IMR-90 (cell line): ENCODE data around the gene TBX10. TPM values are rescaled to one million over a fixed set of nuclear protein-coding genes. Genes with fewer than 3 reads are reported as not detected.

Experiments used
- ATAC-seq: fragments of 200-7000 bp; cut with Tn5 transposase; 2 replicates; pipeline ENCODE4 v1.9.1; 2020; ENCODE audit warnings: low read depth, mild to moderate bottlenecking, moderate library complexity
- BruUV-seq: library from RNA; stranded (reverse); fragments of 400-500 nt; replicated peaks from 2 replicates; lab custom pipeline; 2021; lab: Mats Ljungman, UMichigan
- CTCF ChIA-PET: fragments of 300-600 bp; formaldehyde crosslinking; extraction: SDS; loops from one replicate; lab custom pipeline; 2021; ENCODE audit warnings: antibody characterized with exemption; lab: Yijun Ruan, JAX
- POLR2A ChIA-PET: fragments of 300-600 bp; sonication (Branson Sonifier 250); formaldehyde crosslinking; loops from one replicate; lab custom pipeline; 2022; ENCODE audit warnings: antibody characterized with exemption; ENCODE audit not compliant: unreplicated experiment; lab: Charles Lee
- DNase-seq: peaks from one replicate; pipeline ENCODE4 v3.0.0; 2013
- H2AFZ ChIP-seq: replicated peaks from 2 replicates; pipeline ENCODE3; 2013; ENCODE audit warnings: low read length, mild to moderate bottlenecking; ENCODE audit not compliant: poor library complexity
- H2AK5ac ChIP-seq: 2 replicates; pipeline ENCODE4 v1.6.1; 2013; ENCODE audit warnings: low read depth, low read length, inconsistent platforms
- H2AK9ac ChIP-seq: replicated peaks from 2 replicates; pipeline ENCODE3; 2013; ENCODE audit warnings: mild to moderate bottlenecking, low read depth, low read length, moderate library complexity; ENCODE audit not compliant: poor library complexity
- H2BK120ac ChIP-seq: 2 replicates; pipeline ENCODE4 v1.6.1; 2013; ENCODE audit warnings: low read depth, low read length, inconsistent platforms
- H2BK15ac ChIP-seq: 3 replicates; pipeline ENCODE4 v1.6.1; 2013; ENCODE audit warnings: low read depth, low read length, inconsistent platforms
- H2BK20ac ChIP-seq: 2 replicates; pipeline ENCODE4 v1.6.1; 2013; ENCODE audit warnings: low read depth, mild to moderate bottlenecking, inconsistent platforms, low read length, moderate library complexity
- H2BK5ac ChIP-seq: 2 replicates; pipeline ENCODE4 v1.6.1; 2013; ENCODE audit warnings: mild to moderate bottlenecking, low read depth, low read length, inconsistent platforms; ENCODE audit not compliant: poor library complexity, severe bottlenecking
- H3K14ac ChIP-seq: replicated peaks from 2 replicates; pipeline ENCODE4 v1.6.1; 2013; ENCODE audit warnings: low read depth, low read length, inconsistent platforms
- H3K18ac ChIP-seq: 2 replicates; pipeline ENCODE4 v1.6.1; 2013; ENCODE audit warnings: low read depth, low read length, control low read depth
- H3K23ac ChIP-seq: 2 replicates; pipeline ENCODE4 v1.6.1; 2013; ENCODE audit warnings: low read depth, low read length, inconsistent platforms
- H3K27ac ChIP-seq: 2 replicates; pipeline ENCODE4 v1.5.1; 2013; ENCODE audit warnings: mild to moderate bottlenecking, control low read depth, low read length; ENCODE audit not compliant: insufficient read depth
- H3K27me3 ChIP-seq: 2 replicates; pipeline ENCODE4 v1.6.1; 2013; ENCODE audit warnings: low read length; ENCODE audit not compliant: control insufficient read depth, insufficient read depth
- H3K36me3 ChIP-seq: 2 replicates; pipeline ENCODE4 v1.6.1; 2013; ENCODE audit warnings: low read length, mixed read lengths; ENCODE audit not compliant: control insufficient read depth, insufficient read depth
- H3K4ac ChIP-seq: 2 replicates; pipeline ENCODE4 v1.6.1; 2013; ENCODE audit warnings: low read depth, low read length, inconsistent platforms
- H3K4me1 ChIP-seq: 2 replicates; pipeline ENCODE4 v1.6.1; 2013; ENCODE audit warnings: low read length, mixed read lengths; ENCODE audit not compliant: control insufficient read depth, insufficient read depth
- H3K4me2 ChIP-seq: 2 replicates; pipeline ENCODE4 v1.6.1; 2013; ENCODE audit warnings: low read depth, mild to moderate bottlenecking, control low read depth, low read length, moderate library complexity
- H3K4me3 ChIP-seq: 2 replicates; pipeline ENCODE4 v1.5.1; 2013; ENCODE audit warnings: low read depth, mild to moderate bottlenecking, control low read depth, low read length, moderate library complexity; ENCODE audit not compliant: insufficient read depth
- H3K56ac ChIP-seq: 2 replicates; pipeline ENCODE4 v1.6.1; 2013; ENCODE audit warnings: low read length, inconsistent platforms; ENCODE audit not compliant: insufficient read depth; ENCODE audit errors: extremely low read depth
- H3K79me1 ChIP-seq, 2 experiments: 2 replicates each; pipeline ENCODE4 v1.6.1; 2013; ENCODE audit warnings: low read length in 2 of 2, inconsistent platforms in 1 of 2, low read depth in 1 of 2
- H3K9ac ChIP-seq: 2 replicates; pipeline ENCODE4 v1.6.1; 2013; ENCODE audit warnings: low read depth, low read length, control low read depth
- H3K9me1 ChIP-seq: 2 replicates; pipeline ENCODE4 v1.6.1; 2013; ENCODE audit warnings: low read length, inconsistent platforms; ENCODE audit not compliant: insufficient read depth
- H3K9me3 ChIP-seq: 2 replicates; pipeline ENCODE4 v1.6.1; 2013; ENCODE audit warnings: low read length; ENCODE audit not compliant: control insufficient read depth, insufficient read depth
- H4K20me1 ChIP-seq: 2 replicates; pipeline ENCODE4 v1.6.1; 2013; ENCODE audit warnings: low read length, inconsistent platforms; ENCODE audit not compliant: insufficient read depth
- H4K5ac ChIP-seq: 2 replicates; pipeline ENCODE4 v1.6.1; 2013; ENCODE audit warnings: mild to moderate bottlenecking, low read depth, low read length, control low read depth
- H4K8ac ChIP-seq, 2 experiments: 2 replicates each; pipeline ENCODE4 v1.6.1; 2013; ENCODE audit warnings: low read depth in 2 of 2, low read length in 2 of 2, control low read depth in 1 of 2, inconsistent platforms in 1 of 2
- H4K91ac ChIP-seq: 2 replicates; pipeline ENCODE4 v1.6.1; 2013; ENCODE audit warnings: low read depth, low read length, inconsistent platforms; ENCODE audit not compliant: insufficient read depth
- CHD1 ChIP-seq: IDR thresholded peaks from 2 replicates; pipeline ENCODE4 v1.6.1; 2012; ENCODE audit warnings: low read depth, low read length, improper control_type of control experiment
- FOS ChIP-seq: fragments of 150-350 bp; IDR thresholded peaks from 2 replicates; pipeline ENCODE4 v1.6.1; 2016; ENCODE audit warnings: low read depth, low read length
- MAZ ChIP-seq: IDR thresholded peaks from 2 replicates; pipeline ENCODE4 v1.6.1; 2012; ENCODE audit warnings: low read depth, mild to moderate bottlenecking, low read length, improper control_type of control experiment, moderate library complexity, borderline replicate concordance
- MXI1 ChIP-seq: IDR thresholded peaks from 2 replicates; pipeline ENCODE4 v1.6.1; 2012; ENCODE audit warnings: low read depth, mild to moderate bottlenecking, low read length, moderate library complexity, borderline replicate concordance
- NFE2L2 ChIP-seq: fragments of 150-350 bp; IDR thresholded peaks from 2 replicates; pipeline ENCODE4 v1.6.1; 2016; ENCODE audit warnings: low read depth, mild to moderate bottlenecking, low read length
- RCOR1 ChIP-seq: IDR thresholded peaks from 2 replicates; pipeline ENCODE4 v1.6.1; 2012; ENCODE audit warnings: mild to moderate bottlenecking, low read length, improper control_type of control experiment; ENCODE audit not compliant: insufficient replicate concordance
- USF2 ChIP-seq: fragments of 150-350 bp; IDR thresholded peaks from 2 replicates; pipeline ENCODE4 v1.6.1; 2017; ENCODE audit warnings: mild to moderate bottlenecking, antibody characterized with exemption, low read length, low read depth
- WGBS, 2 experiments: methylation state at CpG; one replicate each; pipeline versions ENCODE4 v1.1.5 to v1.1.7; 2013; ENCODE audit warnings: missing lambda C conversion rate in 2 of 2; ENCODE audit not compliant: insufficient read length in 1 of 2; ENCODE audit errors: extremely low coverage in 2 of 2; 5-methylcytosine and 5-hydroxymethylcytosine counted together
- dilution Hi-C: fragments of 300-500 bp; cut with HindIII; formaldehyde crosslinking; loops from one replicate; pipeline ENCODE4 v1.14.3; 2018; ENCODE audit warnings: low sequenced_read_pairs; ENCODE audit not compliant: unreplicated experiment
- in situ Hi-C: fragments of 300-500 bp; cut with MboI; formaldehyde crosslinking; loops from 3 replicates; pipeline ENCODE4 v1.14.3; 2019; ENCODE audit warnings: low sequenced_read_pairs, inconsistent platforms, mixed read lengths
- intact Hi-C: fragments of 100-400 bp; cut with micrococcal nuclease; formaldehyde crosslinking; loops from 2 replicates; pipeline ENCODE4 v1.10.0; 2022
- polyA plus RNA-seq, 3 experiments: library from polyadenylated mRNA; depleted of rRNA; stranded (reverse); fragments of >200 nt; gene quantifications; 2 replicates each; pipeline ENCODE4 v1.2.3, GENCODE V29; 2012; ENCODE audit warnings: low replicate concordance in 1 of 3
- total RNA-seq: library from RNA; depleted of rRNA; stranded (reverse); fragments of >200 nt; gene quantifications from 2 replicates; pipeline ENCODE4 v1.2.3, GENCODE V29; 2012

Gene TBX10
- total and polyA plus RNA-seq, 2 of the 4 experiments (the other 2 are of a cell fraction): not detected

- no peak for TF ChIP-seq CHD1
- TF ChIP-seq NFE2L2: no peak
- no peak for TF ChIP-seq RCOR1
- no peak for TF ChIP-seq MXI1
- no peak for TF ChIP-seq FOS
- TF ChIP-seq MAZ: no peak
- TF ChIP-seq USF2: no peak
- WGBS, 2 experiments: no CpG with 5 or more reads among the region's 6 CpGs
- H2BK120ac ChIP-seq: no peak overlapping the region
- no peak overlapping the region for H3K4ac ChIP-seq
- in situ Hi-C loops: no loop called here
- no peaks in the 10 kb centered on the region for H4K20me1 ChIP-seq
- H2BK15ac ChIP-seq: no peak overlapping the region
- no peak overlapping the region for H2BK20ac ChIP-seq
- no peak overlapping the region for H3K4me2 ChIP-seq
- no peak overlapping the region for H3K14ac ChIP-seq
- H4K5ac ChIP-seq: no peak overlapping the region
- no peaks in the 10 kb centered on the region for H3K36me3 ChIP-seq
- peaks cover 15% of the 10 kb centered on the region; the same call in 1 of the 2 replicates for H3K27me3 ChIP-seq
- H3K4me1 ChIP-seq: no peaks in the 10 kb centered on the region
- no peak overlapping the region for H3K18ac ChIP-seq
- no peak overlapping the region for H3K9ac ChIP-seq
- POLR2A ChIA-PET: no interaction called here
- BruUV-seq: no TSS peak
- CTCF ChIA-PET: no interaction called here
- dilution Hi-C loops: no loop called here
- no peak overlapping the region for H2BK5ac ChIP-seq
- no peaks in the 10 kb centered on the region for H3K79me1 ChIP-seq
- no peak overlapping the region for H3K23ac ChIP-seq
- no peak overlapping the region for H2AK5ac ChIP-seq
- no peak overlapping the region for H2AFZ ChIP-seq
- H4K91ac ChIP-seq: no peak overlapping the region
- intact Hi-C loops: no loop called here
- no peaks in the 10 kb centered on the region for H3K9me1 ChIP-seq
- no peak overlapping the region for H2AK9ac ChIP-seq
- H3K56ac ChIP-seq: no peak overlapping the region
- no peak overlapping the region for H3K27ac ChIP-seq
- DNase-seq (no peak), ATAC-seq (no peak)
- H4K8ac ChIP-seq: no peak overlapping the region
- no peaks in the 10 kb centered on the region for H3K9me3 ChIP-seq
- no peak overlapping the region for H3K4me3 ChIP-seq
These were observed 2.6 kb downstream of the TBX10 start for GRCh38 chr11:67636962-67637361.
